ENCODE measurements around the gene WNK1. TPM values are rescaled to one million over a fixed set of nuclear protein-coding genes. Genes with fewer than 3 reads are reported as not detected.

WNK1 gene
- polyA plus RNA-seq, 1 experiment: 38.0 TPM

DNA sequence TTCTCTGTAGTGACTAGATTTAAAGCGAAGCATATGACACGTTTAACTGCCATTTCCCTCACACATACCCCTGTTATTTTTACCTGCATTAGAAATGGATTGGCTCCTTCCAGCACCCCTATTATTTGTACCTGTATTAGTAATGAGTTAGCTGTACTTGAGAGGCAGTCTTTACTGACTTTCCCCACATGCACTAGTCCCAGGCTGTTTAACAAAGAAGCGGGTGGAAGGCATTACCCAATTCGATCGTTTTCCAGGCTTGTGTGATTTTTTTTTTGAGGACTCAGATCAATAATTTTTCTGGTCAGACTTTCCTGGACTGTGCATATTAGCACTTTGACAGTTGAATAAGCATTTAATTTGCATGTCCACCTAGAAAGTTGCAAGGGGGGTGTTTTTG, 150.7 kb downstream of the WNK1 start:
- no peak for DNase-seq (ENCODE audit: low read depth, low spot score)
- ChIA-PET CTCF (interaction anchor here (1.1 kb wide), 1 partner anchor 46 kb away, joined by 3 read pairs; the partner anchor contains the start of gene RAD52), POLR2A (no interaction called here)
- TF ChIP-seq, protein P1, sequence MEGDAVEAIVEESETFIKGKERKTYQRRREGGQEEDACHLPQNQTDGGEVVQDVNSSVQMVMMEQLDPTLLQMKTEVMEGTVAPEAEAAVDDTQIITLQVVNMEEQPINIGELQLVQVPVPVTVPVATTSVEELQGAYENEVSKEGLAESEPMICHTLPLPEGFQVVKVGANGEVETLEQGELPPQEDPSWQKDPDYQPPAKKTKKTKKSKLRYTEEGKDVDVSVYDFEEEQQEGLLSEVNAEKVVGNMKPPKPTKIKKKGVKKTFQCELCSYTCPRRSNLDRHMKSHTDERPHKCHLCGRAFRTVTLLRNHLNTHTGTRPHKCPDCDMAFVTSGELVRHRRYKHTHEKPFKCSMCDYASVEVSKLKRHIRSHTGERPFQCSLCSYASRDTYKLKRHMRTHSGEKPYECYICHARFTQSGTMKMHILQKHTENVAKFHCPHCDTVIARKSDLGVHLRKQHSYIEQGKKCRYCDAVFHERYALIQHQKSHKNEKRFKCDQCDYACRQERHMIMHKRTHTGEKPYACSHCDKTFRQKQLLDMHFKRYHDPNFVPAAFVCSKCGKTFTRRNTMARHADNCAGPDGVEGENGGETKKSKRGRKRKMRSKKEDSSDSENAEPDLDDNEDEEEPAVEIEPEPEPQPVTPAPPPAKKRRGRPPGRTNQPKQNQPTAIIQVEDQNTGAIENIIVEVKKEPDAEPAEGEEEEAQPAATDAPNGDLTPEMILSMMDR (IDR thresholded peaks at IDR 0.05; ENCODE audit: low read depth, low read length): no peak
- H3K9me3 ChIP-seq (ENCODE audit: control insufficient read depth, insufficient read depth, low read length): no peaks in the 10 kb centered on the region
- H3K27me3 ChIP-seq (ENCODE audit: control insufficient read depth, insufficient read depth, low read length): no peaks in the 10 kb centered on the region
- H3K4me3 ChIP-seq (ENCODE audit: low read depth, low read length): no peak overlapping the region
- no peak overlapping the region for H3K27ac ChIP-seq (ENCODE audit: low read depth, low read length)

DNA sequence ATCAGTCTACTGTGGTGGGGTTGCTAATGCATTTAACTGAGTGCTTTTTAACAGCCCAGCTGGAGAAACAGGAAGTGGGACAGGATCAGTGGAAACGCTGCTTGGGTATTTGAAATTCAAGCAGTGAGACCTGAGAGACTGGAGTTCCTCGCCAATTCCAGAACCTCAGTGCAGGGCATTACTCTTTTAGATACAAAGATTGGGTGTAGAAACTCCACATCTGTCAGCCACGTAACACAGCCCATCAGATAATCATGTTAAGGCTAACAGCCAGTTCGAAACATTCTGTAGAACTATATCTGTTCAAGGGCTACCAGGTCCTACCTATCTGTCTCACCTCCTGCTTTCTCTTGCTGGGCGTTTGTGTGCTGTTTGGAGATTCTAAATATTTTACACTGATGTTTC, 151.6 kb downstream of the WNK1 start:
- CTCF ChIA-PET: interaction anchor here (1.6 kb wide), 1 partner anchor 189 kb away, joined by 6 read pairs; no protein-coding TSS in a partner anchor

DNA sequence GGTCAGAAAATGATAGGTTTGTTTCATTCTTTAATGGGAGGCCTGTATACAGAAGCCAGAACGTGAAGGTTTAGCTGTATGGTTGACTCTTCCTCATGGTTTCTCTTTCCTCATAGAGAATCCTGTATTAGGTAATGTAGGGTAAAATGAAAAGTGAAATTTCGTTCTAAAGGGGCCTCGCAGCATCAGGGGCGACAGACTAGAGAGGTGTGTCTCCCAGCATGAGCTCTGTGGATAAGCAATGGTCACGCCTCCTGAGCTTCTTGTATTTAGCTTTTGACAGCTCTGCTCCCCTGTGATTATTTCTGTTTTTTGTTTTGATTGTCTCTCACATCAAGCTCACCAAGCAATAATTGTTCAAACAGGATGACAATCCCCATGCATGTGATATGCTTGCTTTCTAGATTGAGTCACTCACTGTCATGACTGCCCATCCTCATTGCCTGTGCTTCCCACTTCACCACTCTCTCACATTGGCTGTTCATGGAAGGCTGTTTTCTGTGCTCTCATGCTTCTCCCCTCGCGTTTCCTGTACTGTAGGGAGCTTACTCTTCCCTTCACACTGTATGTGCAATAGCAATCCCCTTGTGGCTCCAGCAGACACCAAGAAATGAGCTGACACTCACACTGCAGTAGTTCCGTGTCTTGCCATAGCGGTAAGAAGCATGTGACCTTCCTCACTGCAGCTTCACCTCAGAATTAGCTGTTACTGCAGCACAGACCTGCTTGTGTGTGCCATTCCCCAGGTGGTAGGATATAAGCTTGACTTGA, 153.1 kb downstream of the WNK1 start:
- Histone ChIP-seq H3K9me3 (ENCODE audit: control insufficient read depth, insufficient read depth, low read length) (no peaks in the 10 kb centered on the region), H3K4me3 (ENCODE audit: low read depth, low read length) (no peak overlapping the region), H3K27me3 (ENCODE audit: control insufficient read depth, insufficient read depth, low read length) (no peaks in the 10 kb centered on the region), H3K27ac (ENCODE audit: low read depth, low read length) (no peak overlapping the region)
- CTCF ChIA-PET: interaction anchor here (1.6 kb wide), 1 partner anchor 187 kb away, joined by 6 read pairs; no protein-coding TSS in a partner anchor
- TF ChIP-seq, protein P1 (IDR thresholded peaks at IDR 0.05; ENCODE audit: low read depth, low read length): no peak
- POLR2A ChIA-PET: interaction anchor here (0.5 kb wide), 1 partner anchor 12 kb away, joined by 4 read pairs; no protein-coding TSS in a partner anchor
- DNase-seq (ENCODE audit: low read depth, low spot score): no peak

More for the DNA sequence above, 151.6 kb downstream of the WNK1 start:
- TF ChIP-seq, protein P1 (IDR thresholded peaks at IDR 0.05; ENCODE audit: low read depth, low read length): no peak
- POLR2A ChIA-PET: interaction anchor here (0.5 kb wide), 1 partner anchor 480 kb away, joined by 3 read pairs; no protein-coding TSS in a partner anchor
- H3K27ac ChIP-seq (ENCODE audit: low read depth, low read length): no peak overlapping the region
- no peaks in the 10 kb centered on the region for H3K27me3 ChIP-seq (ENCODE audit: control insufficient read depth, insufficient read depth, low read length)
- no peak for DNase-seq (ENCODE audit: low read depth, low spot score)
- H3K4me3 ChIP-seq (ENCODE audit: low read depth, low read length): no peak overlapping the region
- H3K9me3 ChIP-seq (ENCODE audit: control insufficient read depth, insufficient read depth, low read length): no peaks in the 10 kb centered on the region

DNA sequence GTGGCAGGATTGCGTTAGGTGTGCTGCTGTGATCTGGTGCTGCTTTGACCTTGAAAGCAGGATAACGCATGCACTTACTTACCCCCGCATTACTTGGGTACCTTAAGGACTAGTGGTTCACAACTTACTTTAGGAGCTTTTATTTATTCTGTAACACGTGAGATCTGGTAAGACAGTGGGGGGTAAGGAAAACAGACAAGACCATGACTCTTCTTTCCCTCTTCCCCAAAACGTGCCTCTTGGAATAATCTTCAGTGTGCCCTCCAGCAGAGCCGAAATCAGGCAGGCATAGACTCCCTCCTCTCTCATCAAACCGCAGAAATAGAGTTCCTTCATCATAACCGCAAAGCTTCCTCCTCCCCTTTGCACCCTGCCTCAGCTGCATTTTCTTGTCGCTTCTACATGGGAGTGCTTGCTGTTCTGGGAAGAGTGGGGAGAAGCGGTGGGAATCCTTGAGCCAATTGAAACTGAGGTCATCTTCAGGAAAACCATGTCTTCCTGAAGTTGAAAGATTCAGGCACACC, 153.7 kb downstream of the WNK1 start:
- TF ChIP-seq, protein P1 (IDR thresholded peaks at IDR 0.05; ENCODE audit: low read depth, low read length): no peak
- H3K27me3 ChIP-seq (ENCODE audit: control insufficient read depth, insufficient read depth, low read length): no peaks in the 10 kb centered on the region
- no peak for DNase-seq (ENCODE audit: low read depth, low spot score)
- ChIA-PET POLR2A (interaction anchor here (0.5 kb wide), 1 partner anchor 12 kb away, joined by 4 read pairs; no protein-coding TSS in a partner anchor), CTCF (no interaction called here)
- no peaks in the 10 kb centered on the region for H3K9me3 ChIP-seq (ENCODE audit: control insufficient read depth, insufficient read depth, low read length)
- H3K4me3 ChIP-seq (ENCODE audit: low read depth, low read length): no peak overlapping the region
- H3K27ac ChIP-seq (ENCODE audit: low read depth, low read length): no peak overlapping the region
